CD4-positive, alpha-beta memory T cell (primary cell): ENCODE measurements around the gene LRRC14B. TPM values are rescaled to one million over a fixed set of nuclear protein-coding genes. Genes with fewer than 3 reads are reported as not detected.
"Not testable (repeated sequence)": the region's sequence is repeated elsewhere in the genome, so short reads cannot be mapped to it uniquely, and the experiment has no call there.

Experiments used
- CTCF ChIA-PET: fragments of 350-600 bp; sonication (Branson Sonifier 250); formaldehyde crosslinking; loops from one replicate; lab custom pipeline; 2021; ENCODE audit warnings: inconsistent platforms; ENCODE audit not compliant: partially characterized antibody; lab: Charles Lee
- POLR2A ChIA-PET: fragments of 350-600 bp; sonication (Branson Sonifier 250); formaldehyde crosslinking; loops from one replicate; lab custom pipeline; 2021; ENCODE audit not compliant: partially characterized antibody; lab: Charles Lee
- DNase-seq, 5 donors: peaks; one replicate each; pipeline versions ENCODE4 v3.0.0 to v3.0.0-alpha.2; 2020 to 2022; ENCODE audit warnings: mixed read lengths in 1 of 5
- H3K27ac ChIP-seq: one replicate; pipeline ENCODE4 v1.7.0; 2013; ENCODE audit warnings: low read depth, low read length
- H3K27me3 ChIP-seq: 2 replicates; pipeline ENCODE4 v1.7.0; 2013; ENCODE audit warnings: mild to moderate bottlenecking, low read length, moderate library complexity; ENCODE audit not compliant: insufficient read depth
- H3K36me3 ChIP-seq: 2 replicates; pipeline ENCODE4 v1.7.0; 2013; ENCODE audit warnings: mild to moderate bottlenecking, low read length, moderate library complexity; ENCODE audit not compliant: insufficient read depth
- H3K4me1 ChIP-seq: 2 replicates; pipeline ENCODE4 v1.7.0; 2013; ENCODE audit warnings: mild to moderate bottlenecking, low read length, moderate library complexity; ENCODE audit not compliant: insufficient read depth
- H3K4me3 ChIP-seq, 2 donors: one replicate each; pipeline ENCODE4 v1.7.0; 2013; ENCODE audit warnings: low read length in 2 of 2, mild to moderate bottlenecking in 1 of 2
- H3K9me3 ChIP-seq, 2 donors: one replicate each; pipeline ENCODE4 v1.7.0; 2013; ENCODE audit warnings: low read length in 2 of 2, control low read depth in 1 of 2; ENCODE audit not compliant: control insufficient read depth in 1 of 2
- H3K27ac Mint-ChIP-seq, 7 donors: one replicate each; pipeline ENCODE4 v1.8.0; 2020 to 2021; ENCODE audit warnings: mixed read lengths in 7 of 7, mild to moderate bottlenecking in 6 of 7, inconsistent platforms in 3 of 7, moderate library complexity in 3 of 7
- H3K27me3 Mint-ChIP-seq, 2 donors: one replicate each; pipeline ENCODE4 v1.8.0; 2020 to 2021; ENCODE audit warnings: mixed read lengths in 2 of 2
- H3K36me3 Mint-ChIP-seq, 2 donors: one replicate each; pipeline ENCODE4 v1.8.0; 2020 to 2021; ENCODE audit warnings: mixed read lengths in 2 of 2, inconsistent platforms in 1 of 2, mild to moderate bottlenecking in 1 of 2
- H3K4me1 Mint-ChIP-seq, 4 donors: one replicate each; pipeline ENCODE4 v1.8.0; 2020 to 2021; ENCODE audit warnings: mixed read lengths in 4 of 4, mild to moderate bottlenecking in 1 of 4
- H3K4me3 Mint-ChIP-seq, 8 donors: one replicate each; pipeline ENCODE4 v1.8.0; 2020 to 2021; ENCODE audit warnings: mixed read lengths in 8 of 8, mild to moderate bottlenecking in 7 of 8, moderate library complexity in 6 of 8, inconsistent platforms in 3 of 8
- H3K9me3 Mint-ChIP-seq, 8 donors: one replicate each; pipeline ENCODE4 v1.8.0; 2020 to 2021; ENCODE audit warnings: mixed read lengths in 8 of 8, mild to moderate bottlenecking in 5 of 8, inconsistent platforms in 3 of 8, moderate library complexity in 1 of 8
- intact Hi-C: fragments of 100-400 bp; cut with micrococcal nuclease; formaldehyde crosslinking; loops from one replicate; pipeline ENCODE4 v1.15.1; 2023
- polyA plus RNA-seq, 2 donors: library from polyadenylated mRNA; unstranded; fragments of 300-500 nt; fragmentation: Illumina TruSeq; gene quantifications; one replicate each; pipeline ENCODE4 v1.2.3, GENCODE V29; 2021
- total RNA-seq, 2 experiments: library from RNA; stranded (reverse); gene quantifications; one replicate each; pipeline ENCODE4 v1.2.3, GENCODE V29; 2021

The LRRC14B gene
- total and polyA plus RNA-seq, 4 experiments from 2014 or later, result 0.15 TPM; not detected in 3

- DNase-seq, H3K9me3 ChIP-seq, H3K4me3 ChIP-seq, H3K36me3 Mint-ChIP-seq, POLR2A ChIA-PET, H3K27me3 ChIP-seq, H3K27ac Mint-ChIP-seq, H3K9me3 Mint-ChIP-seq, H3K4me1 ChIP-seq, H3K4me1 Mint-ChIP-seq, H3K27me3 Mint-ChIP-seq, H3K36me3 ChIP-seq, intact Hi-C loops, H3K27ac ChIP-seq, H3K4me3 Mint-ChIP-seq: not testable (repeated sequence)
- CTCF ChIA-PET, result interaction anchor here (0.9 kb wide), 1 partner anchor 24 kb away, joined by 4 read pairs; no protein-coding TSS in a partner anchor
Observed at GRCh38 chr5:164783-165182, 26.5 kb upstream of the LRRC14B start.

GRCh38 chr5:166441-167372 is 24.6 kb upstream of the LRRC14B start:
- Histone ChIP-seq H3K4me3 (no peak overlapping the region), H3K36me3 (no peaks in the 10 kb centered on the region), H3K27ac (no peak overlapping the region), H3K9me3 (no peaks in the 10 kb centered on the region), H3K4me1 (no peaks in the 10 kb centered on the region), H3K27me3 (no peaks in the 10 kb centered on the region)
- Mint-ChIP-seq H3K27me3 (peaks cover 0 to 2% of the 10 kb centered on the region in 2 donors), H3K4me3 (no peak overlapping the region), H3K4me1 (no peaks in the 10 kb centered on the region), H3K9me3 (no peaks in the 10 kb centered on the region), H3K36me3 (no peaks in the 10 kb centered on the region), H3K27ac (no peak overlapping the region)
- ChIA-PET POLR2A (no interaction called here), CTCF (no interaction called here)
- no peak for DNase-seq
- intact Hi-C loops, result no loop called here

- intact Hi-C loops, result no loop called here
- Histone ChIP-seq H3K4me1 (no peaks in the 10 kb centered on the region), H3K36me3 (no peaks in the 10 kb centered on the region), H3K27me3 (no peaks in the 10 kb centered on the region), H3K9me3 (no peaks in the 10 kb centered on the region), H3K4me3 (no peak overlapping the region), H3K27ac (no peak overlapping the region)
- POLR2A ChIA-PET, result no interaction called here
- Mint-ChIP-seq H3K9me3 (no peaks in the 10 kb centered on the region), H3K4me1 (no peaks in the 10 kb centered on the region), H3K4me3 (no peak overlapping the region), H3K36me3 (no peaks in the 10 kb centered on the region), H3K27ac (no peak overlapping the region), H3K27me3 (peaks cover 0 to 2% of the 10 kb centered on the region in 2 donors)
- DNase-seq, result no peak
- CTCF ChIA-PET, result no interaction called here
Observed at GRCh38 chr5:167511-167910, 23.8 kb upstream of the LRRC14B start.

- no peaks in the 10 kb centered on the region for H3K9me3 Mint-ChIP-seq
Observed at GRCh38 chr5:167982-168660, 23.2 kb upstream of the LRRC14B start.

GRCh38 chr5:169071-169727 is 22.1 kb upstream of the LRRC14B start:
- Mint-ChIP-seq H3K4me1 (no peaks in the 10 kb centered on the region), H3K9me3 (no peaks in the 10 kb centered on the region), H3K4me3 (no peak overlapping the region), H3K27ac (no peak overlapping the region), H3K36me3 (no peaks in the 10 kb centered on the region), H3K27me3 (peaks cover 0 to 5% of the 10 kb centered on the region in 2 donors)
- ChIA-PET POLR2A (no interaction called here), CTCF (no interaction called here)
- Histone ChIP-seq H3K4me1 (no peaks in the 10 kb centered on the region), H3K27me3 (no peaks in the 10 kb centered on the region), H3K4me3 (no peak overlapping the region), H3K36me3 (no peaks in the 10 kb centered on the region), H3K27ac (no peak overlapping the region), H3K9me3 (no peaks in the 10 kb centered on the region)
- no peak for DNase-seq
- intact Hi-C loops, result no loop called here

More at GRCh38 chr5:167982-168660, 23.2 kb upstream of the LRRC14B start:
- H3K36me3 Mint-ChIP-seq, result no peaks in the 10 kb centered on the region
- ChIA-PET CTCF (no interaction called here), POLR2A (no interaction called here)
- H3K27ac ChIP-seq, result no peak overlapping the region
- H3K27me3 Mint-ChIP-seq, result peaks cover 0 to 5% of the 10 kb centered on the region in 2 donors
- no peaks in the 10 kb centered on the region for H3K27me3 ChIP-seq
- DNase-seq, result no peak
- H3K4me1 Mint-ChIP-seq, result no peaks in the 10 kb centered on the region
- H3K27ac Mint-ChIP-seq, result no peak overlapping the region
- no peaks in the 10 kb centered on the region for H3K9me3 ChIP-seq
- no peak overlapping the region for H3K4me3 ChIP-seq
- H3K4me3 Mint-ChIP-seq, result no peak overlapping the region
- H3K36me3 ChIP-seq, result no peaks in the 10 kb centered on the region
- intact Hi-C loops, result no loop called here
- no peaks in the 10 kb centered on the region for H3K4me1 ChIP-seq

GRCh38 chr5:169728-170094 is 21.6 kb upstream of the LRRC14B start:
- Histone ChIP-seq H3K4me3 (no peak overlapping the region), H3K4me1 (no peaks in the 10 kb centered on the region), H3K36me3 (no peaks in the 10 kb centered on the region), H3K27ac (no peak overlapping the region), H3K9me3 (no peaks in the 10 kb centered on the region), H3K27me3 (no peaks in the 10 kb centered on the region)
- Mint-ChIP-seq H3K36me3 (no peaks in the 10 kb centered on the region), H3K4me3 (no peak overlapping the region), H3K9me3 (no peaks in the 10 kb centered on the region), H3K27me3 (peaks cover 3 to 5% of the 10 kb centered on the region in 2 donors), H3K27ac (no peak overlapping the region), H3K4me1 (no peaks in the 10 kb centered on the region)
- intact Hi-C loops, result no loop called here
- no peak for DNase-seq
- ChIA-PET CTCF (no interaction called here), POLR2A (no interaction called here)
